ENCODE results near the gene ITFG1. TPM values are rescaled to one million over a fixed set of nuclear protein-coding genes. Genes with fewer than 3 reads are reported as not detected.
"Not testable (repeated sequence)": the region's sequence is repeated elsewhere in the genome, so short reads cannot be mapped to it uniquely, and the experiment has no call there.

Gene ITFG1
- total and polyA plus RNA-seq, 3 donors from 2014 or later, result 94.7 to 130 (median 121) TPM

- WGBS, 2 donors, result 93 to 94% methylated on average over 1 of the region's 1 CpG
- H3K9me3 ChIP-seq, result no peaks in the 10 kb centered on the region
- no peak overlapping the region for H3K4me3 ChIP-seq
- no peaks in the 10 kb centered on the region for H3K36me3 ChIP-seq (ENCODE audit: low read depth, missing control alignments)
- TF ChIP-seq, protein P1, sequence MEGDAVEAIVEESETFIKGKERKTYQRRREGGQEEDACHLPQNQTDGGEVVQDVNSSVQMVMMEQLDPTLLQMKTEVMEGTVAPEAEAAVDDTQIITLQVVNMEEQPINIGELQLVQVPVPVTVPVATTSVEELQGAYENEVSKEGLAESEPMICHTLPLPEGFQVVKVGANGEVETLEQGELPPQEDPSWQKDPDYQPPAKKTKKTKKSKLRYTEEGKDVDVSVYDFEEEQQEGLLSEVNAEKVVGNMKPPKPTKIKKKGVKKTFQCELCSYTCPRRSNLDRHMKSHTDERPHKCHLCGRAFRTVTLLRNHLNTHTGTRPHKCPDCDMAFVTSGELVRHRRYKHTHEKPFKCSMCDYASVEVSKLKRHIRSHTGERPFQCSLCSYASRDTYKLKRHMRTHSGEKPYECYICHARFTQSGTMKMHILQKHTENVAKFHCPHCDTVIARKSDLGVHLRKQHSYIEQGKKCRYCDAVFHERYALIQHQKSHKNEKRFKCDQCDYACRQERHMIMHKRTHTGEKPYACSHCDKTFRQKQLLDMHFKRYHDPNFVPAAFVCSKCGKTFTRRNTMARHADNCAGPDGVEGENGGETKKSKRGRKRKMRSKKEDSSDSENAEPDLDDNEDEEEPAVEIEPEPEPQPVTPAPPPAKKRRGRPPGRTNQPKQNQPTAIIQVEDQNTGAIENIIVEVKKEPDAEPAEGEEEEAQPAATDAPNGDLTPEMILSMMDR (IDR thresholded peaks at IDR 0.05), result no peak
- TF ChIP-seq POLR2A (IDR thresholded peaks at IDR 0.05), result no peak
- DNase-seq, result no peak
- H3K4me1 ChIP-seq, result peaks cover 13% of the 10 kb centered on the region
- H3K27me3 ChIP-seq, result no peaks in the 10 kb centered on the region
- no peak overlapping the region for H3K27ac ChIP-seq
- intact Hi-C loops (cut with DNase I; ENCODE audit: low total_unique reads), result no loop called here
Measured at GRCh38 chr16:47469227-47469626, 8.4 kb upstream of the ITFG1 start.

GRCh38 chr16:47468070-47468689, 7.3 kb upstream of the ITFG1 start:
- H3K27me3 ChIP-seq; DNase-seq; H3K9me3 ChIP-seq; H3K4me3 ChIP-seq; intact Hi-C loops (cut with DNase I; ENCODE audit: low total_unique reads); H3K27ac ChIP-seq; H3K36me3 ChIP-seq (ENCODE audit: low read depth, missing control alignments): not testable (repeated sequence)
- WGBS, 2 donors, result 90 to 91% methylated on average over 7 of the region's 7 CpGs
- peaks cover 20% of the 10 kb centered on the region for H3K4me1 ChIP-seq

DNA sequence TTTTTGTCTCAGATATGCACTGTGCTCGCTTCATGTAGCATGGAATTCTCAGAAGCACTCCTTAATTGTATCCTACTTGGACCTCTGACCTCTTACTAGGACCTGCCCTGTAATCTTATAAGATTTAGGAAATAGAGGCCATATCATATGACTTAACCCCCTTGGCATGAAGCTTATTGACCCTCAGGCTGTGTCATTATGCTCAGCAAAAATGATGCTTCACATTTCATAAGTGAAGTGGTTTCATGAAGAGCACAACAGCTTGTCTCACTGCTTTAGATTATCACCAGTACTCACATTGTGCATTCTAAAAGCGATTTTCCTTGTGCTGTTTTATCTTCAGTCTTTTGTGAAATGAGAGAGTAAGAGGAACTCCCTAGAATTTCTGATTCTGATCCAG, 6.6 kb upstream of the ITFG1 start:
- H3K36me3 ChIP-seq (ENCODE audit: low read depth, missing control alignments), result no peaks in the 10 kb centered on the region
- H3K27me3 ChIP-seq, result no peaks in the 10 kb centered on the region
- WGBS, 2 donors, result 77 to 79% methylated on average over 2 of the region's 2 CpGs
- no peak for TF ChIP-seq POLR2A (IDR thresholded peaks at IDR 0.05)
- TF ChIP-seq, protein P1 (IDR thresholded peaks at IDR 0.05), result no peak
- H3K4me1 ChIP-seq, result peaks cover 20% of the 10 kb centered on the region
- H3K9me3 ChIP-seq, result no peaks in the 10 kb centered on the region
- H3K4me3 ChIP-seq, result no peak overlapping the region
- DNase-seq, result no peak
- H3K27ac ChIP-seq, result no peak overlapping the region
- intact Hi-C loops (cut with DNase I; ENCODE audit: low total_unique reads), result no loop called here

- DNase-seq, result no peak
- no peak overlapping the region for H3K4me3 ChIP-seq
- peaks cover 20% of the 10 kb centered on the region for H3K4me1 ChIP-seq
- no peaks in the 10 kb centered on the region for H3K9me3 ChIP-seq
- TF ChIP-seq POLR2A (IDR thresholded peaks at IDR 0.05), result no peak
- TF ChIP-seq, protein P1 (IDR thresholded peaks at IDR 0.05), result no peak
- 83 to 85% methylated on average over 2 of the region's 2 CpGs for WGBS, 2 donors
- no peaks in the 10 kb centered on the region for H3K27me3 ChIP-seq
- H3K27ac ChIP-seq, result no peak overlapping the region
- no peaks in the 10 kb centered on the region for H3K36me3 ChIP-seq (ENCODE audit: low read depth, missing control alignments)
- intact Hi-C loops (cut with DNase I; ENCODE audit: low total_unique reads), result no loop called here
Measured at GRCh38 chr16:47465919-47466630, 5.2 kb upstream of the ITFG1 start.

DNA sequence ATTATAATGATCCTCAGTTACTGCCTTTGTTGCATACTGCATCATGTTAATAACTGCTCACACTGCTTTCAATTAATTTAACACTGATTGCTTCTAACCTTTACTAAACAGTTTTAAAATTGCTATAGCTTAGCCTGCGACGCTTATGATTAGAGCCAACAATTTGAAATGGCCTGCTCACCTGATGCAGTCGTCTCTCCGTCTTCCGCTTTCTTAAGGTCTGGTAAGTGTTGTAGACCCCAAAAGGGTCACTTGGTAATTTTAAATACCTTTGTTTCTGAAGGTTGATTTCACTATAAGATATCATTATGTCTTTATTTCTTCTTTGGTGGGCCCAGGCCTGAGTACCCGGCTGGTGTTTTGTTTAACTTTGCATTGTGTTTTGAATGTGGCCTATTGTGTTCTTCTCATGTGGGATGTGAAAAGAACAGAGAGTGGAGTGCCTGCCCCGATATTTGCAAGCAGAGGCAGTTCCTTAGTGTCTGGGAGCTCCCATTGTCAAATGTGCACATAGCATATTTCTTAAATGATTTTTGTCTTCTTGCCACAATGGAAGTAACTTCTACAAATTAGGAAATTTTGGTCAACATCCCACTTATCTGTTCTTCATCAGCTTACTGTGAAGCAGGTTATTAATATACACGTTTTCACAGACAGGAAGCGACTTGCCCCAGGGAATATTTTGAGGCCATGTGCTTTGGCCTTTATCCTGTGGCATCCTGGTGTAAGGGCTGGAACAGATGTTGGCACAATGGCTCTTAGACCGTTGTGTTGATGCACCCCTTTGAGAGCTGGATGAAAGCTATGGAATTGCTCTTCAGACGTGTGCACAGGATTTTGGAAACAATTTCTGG, 3.1 kb upstream of the ITFG1 start:
- no peak overlapping the region for H3K4me3 ChIP-seq
- TF ChIP-seq, protein P1 (IDR thresholded peaks at IDR 0.05), result no peak
- TF ChIP-seq POLR2A (IDR thresholded peaks at IDR 0.05), result no peak
- DNase-seq, result no peak
- 73 to 79% methylated on average over 11 of the region's 11 CpGs for WGBS, 2 donors
- no peaks in the 10 kb centered on the region for H3K36me3 ChIP-seq (ENCODE audit: low read depth, missing control alignments)
- peak overlapping the region in 1 of 2 donors; percentile 58 for H3K27ac ChIP-seq
- no peaks in the 10 kb centered on the region for H3K27me3 ChIP-seq
- intact Hi-C loops (cut with DNase I; ENCODE audit: low total_unique reads), result no loop called here
- no peaks in the 10 kb centered on the region for H3K9me3 ChIP-seq
- peaks cover 32% of the 10 kb centered on the region for H3K4me1 ChIP-seq

Measured in testis (tissue), 3 donors.